BJ (cell line): ENCODE measurements around the gene ST8SIA1. TPM values are rescaled to one million over a fixed set of nuclear protein-coding genes. Genes with fewer than 3 reads are reported as not detected.

Experiments used
- CTCF ChIA-PET: fragments of 350-600 bp; formaldehyde crosslinking; extraction: SDS; loops from one replicate; lab custom pipeline; 2021; ENCODE audit warnings: antibody characterized with exemption, inconsistent platforms; lab: Yijun Ruan, JAX
- POLR2A ChIA-PET: fragments of 300-600 bp; sonication (Branson Sonifier 250); formaldehyde crosslinking; extraction: SDS; loops from one replicate; lab custom pipeline; 2021; ENCODE audit warnings: antibody characterized with exemption; lab: Charles Lee
- DNase-seq: peaks from one replicate; pipeline ENCODE4 v3.0.0-alpha.2; 2011; ENCODE audit warnings: low read depth
- H3K27me3 ChIP-seq: 2 replicates; pipeline ENCODE4 v1.6.0; 2011; ENCODE audit warnings: low read length; ENCODE audit not compliant: control insufficient read depth, insufficient read depth
- H3K36me3 ChIP-seq: 2 replicates; pipeline ENCODE4 v1.5.1; 2011; ENCODE audit warnings: low read length; ENCODE audit not compliant: control insufficient read depth, insufficient read depth
- H3K4me3 ChIP-seq: 2 replicates; pipeline ENCODE4 v1.5.1; 2011; ENCODE audit warnings: low read depth, mild to moderate bottlenecking, control low read depth, low read length
- CTCF ChIP-seq: IDR thresholded peaks from 2 replicates; pipeline ENCODE4 v1.5.1; 2011; ENCODE audit warnings: low read depth, mild to moderate bottlenecking, control low read depth, inconsistent platforms, low read length, moderate library complexity; ENCODE audit not compliant: insufficient read depth
- polyA plus RNA-seq: library from polyadenylated mRNA; depleted of rRNA; stranded (reverse); fragments of >200 nt; gene quantifications from 2 replicates; pipeline ENCODE4 v1.2.3, GENCODE V29; 2011

Gene ST8SIA1
- polyA plus RNA-seq, 1 experiment, result not detected

GRCh38 chr12:22372277-22372837, 37.9 kb upstream of the ST8SIA1 start:
- CTCF ChIA-PET, result no interaction called here
- no peak overlapping the region for H3K4me3 ChIP-seq
- POLR2A ChIA-PET, result no interaction called here
- H3K36me3 ChIP-seq, result no peaks in the 10 kb centered on the region
- TF ChIP-seq CTCF, result no peak
- DNase-seq, result no peak
- H3K27me3 ChIP-seq, result no peaks in the 10 kb centered on the region

- Histone ChIP-seq H3K36me3 (no peaks in the 10 kb centered on the region), H3K4me3 (no peak overlapping the region), H3K27me3 (no peaks in the 10 kb centered on the region)
- no peak for DNase-seq
- ChIA-PET CTCF (no interaction called here), POLR2A (no interaction called here)
- TF ChIP-seq CTCF, result no peak
Measured at GRCh38 chr12:22366181-22366580, 31.7 kb upstream of the ST8SIA1 start.

- H3K36me3 ChIP-seq, result no peaks in the 10 kb centered on the region
- CTCF ChIA-PET, result no interaction called here
- TF ChIP-seq CTCF, result no peak
Measured at GRCh38 chr12:22361785-22362184, 27.3 kb upstream of the ST8SIA1 start.

GRCh38 chr12:22360774-22361173, 26.3 kb upstream of the ST8SIA1 start:
- no peak for DNase-seq
- Histone ChIP-seq H3K4me3 (no peak overlapping the region), H3K27me3 (no peaks in the 10 kb centered on the region), H3K36me3 (no peaks in the 10 kb centered on the region)
- no peak for TF ChIP-seq CTCF
- ChIA-PET POLR2A (no interaction called here), CTCF (interaction anchor here (0.6 kb wide), 1 partner anchor 24 kb away, joined by 4 read pairs; no protein-coding TSS in a partner anchor)

More at GRCh38 chr12:22361785-22362184, 27.3 kb upstream of the ST8SIA1 start:
- Histone ChIP-seq H3K27me3 (no peaks in the 10 kb centered on the region), H3K4me3 (no peak overlapping the region)
- DNase-seq, result no peak
- POLR2A ChIA-PET, result no interaction called here

GRCh38 chr12:22357531-22357930, 23.0 kb upstream of the ST8SIA1 start:
- TF ChIP-seq CTCF, result no peak
- DNase-seq, result no peak
- H3K27me3 ChIP-seq, result no peaks in the 10 kb centered on the region
- no peak overlapping the region for H3K4me3 ChIP-seq
- CTCF ChIA-PET, result no interaction called here
- POLR2A ChIA-PET, result no interaction called here
- no peaks in the 10 kb centered on the region for H3K36me3 ChIP-seq
